Embryonic facial prominence (tissue), 1 donor: ENCODE measurements around the gene PPP2R2C.

Experiments
- DNase-seq: peaks from one replicate; pipeline ENCODE4 v3.0.0-alpha.2; 2016; ENCODE audit errors: extremely low spot score

The PPP2R2C gene

DNA sequence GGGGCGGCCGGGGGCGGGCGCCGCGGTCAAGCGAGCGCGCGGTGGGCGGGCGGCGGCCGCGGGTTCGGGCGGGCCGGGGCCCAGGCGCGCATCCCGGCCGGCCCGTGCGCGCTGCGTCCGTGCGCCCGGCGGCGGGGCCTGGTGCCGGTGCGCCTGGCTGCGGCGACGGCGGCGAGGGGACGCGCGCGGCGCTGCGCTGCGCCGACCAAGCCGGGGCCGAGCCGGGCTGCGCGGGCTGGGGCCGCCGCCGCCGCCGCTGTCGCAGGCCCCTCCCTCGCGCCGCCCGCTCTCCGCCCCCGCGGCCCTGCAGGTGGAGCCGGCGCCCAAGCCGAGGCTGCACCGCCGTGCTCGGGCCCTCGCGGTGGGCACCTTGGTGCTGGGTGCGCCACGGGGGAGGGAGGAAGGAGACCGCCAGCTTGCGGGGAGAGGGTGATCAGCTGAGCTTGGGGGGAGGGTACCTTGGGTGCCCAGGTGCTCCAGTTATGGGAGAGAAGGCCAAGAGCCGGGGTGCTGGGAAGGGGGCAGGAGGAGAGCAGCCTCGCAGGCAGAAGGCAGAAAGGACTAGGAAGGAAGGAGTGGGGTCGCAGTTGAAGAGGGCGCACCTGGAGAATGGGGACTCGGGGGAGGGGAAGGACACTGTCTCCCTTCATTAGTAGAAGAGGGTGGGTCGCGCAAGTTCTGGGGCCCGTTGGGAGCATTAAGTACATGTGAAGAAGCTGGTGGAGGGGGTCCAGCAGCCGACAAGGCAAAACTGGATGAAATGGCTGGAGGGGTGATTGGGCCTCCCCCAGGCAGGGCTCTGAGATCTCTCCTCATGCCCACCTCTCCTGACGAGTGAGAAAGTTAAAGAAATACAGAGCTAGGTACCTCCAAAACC is at the start of gene PPP2R2C:
TSS of gene PPP2R2C (minus strand) at position 228 of the 877 bp plus-strand sequence. CDS start 385 bp downstream, outside the sequence.
- no peak for DNase-seq

DNA sequence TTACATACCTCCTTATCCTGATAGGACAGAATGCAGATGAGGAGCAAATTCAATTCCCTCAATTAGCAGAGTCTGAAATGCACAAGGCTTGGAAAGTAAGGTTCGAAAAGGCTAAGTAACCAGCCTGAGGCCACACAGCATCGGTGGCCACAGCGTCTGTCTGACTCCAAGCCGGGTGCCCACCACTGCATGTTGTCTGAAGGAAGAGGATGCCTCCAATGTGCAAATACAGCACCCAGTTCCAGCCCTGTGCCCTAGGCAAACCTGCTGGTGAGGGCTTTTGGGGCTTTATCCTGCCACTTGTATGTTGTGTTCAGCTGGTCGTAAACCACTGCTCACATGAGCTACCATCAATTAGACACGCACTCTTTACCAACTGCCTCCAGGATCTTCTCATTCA is 48.6 kb upstream of the PPP2R2C start:
- no peak for DNase-seq

DNA sequence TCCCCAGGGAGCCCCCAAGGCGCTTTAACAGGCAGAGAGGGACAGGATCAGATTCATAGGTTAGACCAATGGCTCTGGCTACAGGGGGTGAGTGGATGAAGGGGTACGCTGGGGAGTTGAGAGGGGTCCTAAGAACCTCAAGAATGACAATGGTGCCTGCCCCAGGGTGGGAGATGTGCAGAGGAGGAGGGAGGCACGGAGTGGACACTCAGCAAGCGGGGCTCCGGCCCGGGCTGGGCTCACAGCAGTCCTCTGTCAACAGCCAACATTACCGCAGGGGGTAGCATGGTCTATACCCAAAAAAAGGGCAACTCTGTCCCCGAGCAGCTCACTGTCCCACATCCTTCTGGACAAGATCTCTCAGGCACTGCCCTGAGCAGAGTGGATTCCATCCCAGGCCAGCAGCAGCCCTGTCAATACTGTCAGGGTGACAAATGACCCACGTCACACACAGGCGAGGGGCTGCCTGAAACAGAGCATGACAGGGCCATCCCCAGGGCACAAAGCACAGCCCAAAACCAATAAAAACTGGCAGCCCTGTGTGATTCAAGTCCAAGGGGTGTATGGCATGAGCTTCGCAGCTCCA is 47.7 kb upstream of the PPP2R2C start:
- no peak for DNase-seq

DNA sequence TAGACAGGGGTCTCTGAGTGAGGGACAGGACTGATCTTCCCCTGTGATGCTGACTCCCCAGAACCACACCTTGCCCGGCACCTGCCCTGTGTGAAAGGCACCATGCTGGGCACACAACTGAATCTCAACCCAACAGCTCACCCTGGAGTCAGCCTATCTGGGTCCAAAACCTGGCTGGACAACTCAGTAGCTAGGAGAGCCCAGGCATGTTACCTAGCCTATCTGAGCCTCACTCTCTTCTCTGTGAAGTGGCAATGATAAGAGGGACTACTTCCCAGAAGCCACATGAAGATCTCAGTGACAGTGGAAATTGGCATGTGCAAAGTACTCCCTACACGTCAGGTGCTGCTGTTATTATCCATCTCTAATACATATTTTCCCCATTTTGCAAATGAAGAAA is 44.8 kb upstream of the PPP2R2C start:
- no peak for DNase-seq

DNA sequence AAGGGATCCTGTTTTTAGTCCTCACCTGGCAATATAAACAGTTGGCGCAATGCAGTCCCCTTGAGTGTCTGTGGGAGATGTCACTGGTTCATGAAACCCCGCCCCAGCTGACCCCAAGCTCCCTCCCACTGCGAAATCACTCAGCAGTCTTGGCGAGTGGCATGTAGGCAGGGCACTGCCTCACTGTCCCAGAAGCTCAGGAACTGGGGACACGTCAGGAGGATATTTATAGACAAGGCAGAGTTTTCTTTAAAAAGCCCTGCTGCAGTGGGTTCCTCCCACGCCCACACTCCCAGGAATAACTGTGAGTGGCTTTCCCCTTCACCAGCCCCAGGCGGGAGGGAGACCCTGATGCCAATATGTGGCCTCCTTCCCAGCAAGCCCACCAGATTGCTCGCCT is 44.3 kb upstream of the PPP2R2C start:
- no peak for DNase-seq

DNA sequence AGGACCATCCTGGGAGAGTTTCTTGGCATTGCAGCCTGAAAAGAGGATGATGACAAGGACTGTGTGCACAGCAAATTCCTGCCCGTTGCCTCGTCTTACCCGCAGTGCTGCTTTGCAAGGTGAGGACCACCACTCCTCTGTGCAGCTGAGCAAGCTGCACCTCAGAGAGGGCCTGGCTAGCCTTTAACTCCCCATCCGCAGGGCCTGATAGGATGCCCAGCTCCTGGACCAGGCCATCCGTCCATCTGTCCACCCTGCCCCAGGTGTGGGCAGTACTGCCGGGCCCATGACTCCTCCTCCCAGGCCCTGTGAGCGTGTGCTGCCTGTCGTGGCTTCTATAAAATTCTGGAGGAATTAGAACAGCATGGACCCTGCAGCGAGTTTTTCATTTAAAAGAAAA is 43.9 kb upstream of the PPP2R2C start:
- DNase-seq = no peak

DNA sequence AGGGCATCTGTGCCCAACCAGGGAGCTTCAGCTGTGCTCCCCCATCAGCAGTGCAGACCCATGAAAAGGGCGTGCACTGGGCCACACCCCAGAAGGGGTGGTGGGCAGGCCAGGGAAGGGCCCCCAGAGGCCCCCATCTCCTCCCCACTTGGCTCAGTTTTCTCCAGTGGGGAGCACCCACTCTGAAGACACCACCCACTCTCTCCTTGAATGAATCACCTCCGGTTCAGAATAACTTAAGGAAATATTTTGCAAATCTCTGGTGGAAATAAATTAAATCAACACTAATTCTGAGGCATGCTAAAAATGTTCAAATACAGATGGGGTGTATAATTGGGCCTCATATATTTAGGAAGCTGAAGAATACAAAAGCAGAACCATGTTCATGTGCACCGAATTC is 41.3 kb upstream of the PPP2R2C start:
- DNase-seq = no peak

DNA sequence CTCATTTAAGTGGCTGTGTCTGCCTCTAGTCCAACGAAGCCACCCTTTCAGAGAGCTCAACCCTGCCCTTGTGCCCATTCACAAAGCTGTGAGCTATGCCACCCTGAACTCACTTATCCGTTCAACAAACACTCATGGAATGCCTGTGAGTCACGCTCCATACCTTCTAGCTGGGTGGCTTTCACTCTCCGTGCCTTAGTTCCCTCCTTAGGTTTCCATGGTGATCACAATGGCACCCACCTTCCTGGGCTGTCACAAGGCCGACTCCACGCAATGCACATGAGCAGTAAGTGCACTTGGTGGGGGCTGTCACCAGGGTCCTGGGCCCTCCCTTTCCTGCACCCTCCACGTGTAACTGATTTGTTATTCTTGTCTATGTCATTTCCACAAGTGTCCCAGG is 37.2 kb upstream of the PPP2R2C start:
- no peak for DNase-seq

DNA sequence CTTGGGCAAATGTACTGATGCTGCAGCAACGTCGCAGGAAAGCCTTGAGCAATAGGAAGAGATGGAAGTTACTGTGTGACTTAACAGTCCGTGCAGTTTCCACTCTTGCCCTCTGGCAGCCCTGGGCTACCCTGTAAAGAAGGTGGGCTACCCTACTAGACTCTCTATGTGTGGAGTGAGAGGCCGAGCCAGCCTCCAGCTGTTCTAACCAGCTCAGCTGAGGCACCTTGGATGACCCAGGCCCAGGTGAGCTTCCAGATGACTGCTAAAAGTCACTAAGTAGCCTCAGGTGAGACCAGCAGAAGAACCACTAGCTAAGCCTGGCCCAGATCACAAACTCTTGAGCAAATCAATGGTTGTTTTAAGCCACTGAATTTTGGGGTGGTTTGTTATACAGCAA is 34.9 kb upstream of the PPP2R2C start:
- no peak for DNase-seq

DNA sequence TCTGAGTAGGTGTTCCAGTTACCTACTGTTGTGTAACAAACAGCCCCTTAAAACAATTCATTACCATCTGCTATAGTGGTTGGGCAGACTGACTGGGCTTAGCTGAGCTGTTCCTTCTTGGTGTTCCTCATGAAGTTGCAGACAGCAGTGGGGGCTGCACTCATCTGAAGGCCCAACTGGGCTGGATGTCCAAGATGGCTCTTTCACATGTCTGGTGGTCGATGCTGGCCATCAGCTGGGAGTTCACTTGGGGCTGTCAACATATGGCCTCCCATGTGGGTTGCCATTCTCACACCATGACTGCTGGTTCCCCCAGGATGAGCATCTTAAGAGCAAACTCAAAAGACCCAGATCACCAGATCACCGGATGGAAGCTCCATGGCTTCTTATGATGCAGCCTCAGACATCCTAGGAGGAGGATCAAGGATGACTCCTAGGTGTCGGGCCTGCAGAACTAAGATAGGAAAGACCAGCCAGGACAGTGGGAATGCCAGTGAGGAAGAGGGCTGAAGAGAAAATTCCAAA is 34.3 kb upstream of the PPP2R2C start:
- DNase-seq = no peak

DNA sequence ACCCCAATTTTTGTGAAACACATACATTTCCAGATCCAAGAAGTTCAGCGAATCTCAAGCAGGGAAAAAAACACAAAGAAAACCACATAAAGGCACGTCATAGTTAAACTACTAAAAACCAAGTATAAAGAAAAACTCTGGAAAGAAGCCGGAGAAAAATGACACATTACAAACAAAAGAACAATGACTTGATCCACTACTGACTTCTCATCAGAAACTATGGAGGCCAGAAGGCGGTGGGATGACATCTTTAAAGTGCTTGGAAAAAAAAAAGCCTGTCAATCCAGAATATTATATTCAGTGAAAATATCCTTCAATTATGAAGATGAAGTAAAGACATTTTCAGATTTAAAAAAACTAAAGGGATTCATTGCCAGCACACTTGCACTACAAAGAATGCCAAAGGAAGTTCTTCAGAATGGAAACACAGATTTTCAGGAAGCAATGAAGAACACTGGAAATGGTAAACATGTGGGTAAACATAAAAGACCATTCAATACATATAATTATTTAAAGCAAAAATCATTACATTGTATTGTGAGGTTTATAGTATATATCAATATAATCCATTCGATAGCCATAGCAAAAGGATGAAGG is 32.6 kb upstream of the PPP2R2C start:
- no peak for DNase-seq

DNA sequence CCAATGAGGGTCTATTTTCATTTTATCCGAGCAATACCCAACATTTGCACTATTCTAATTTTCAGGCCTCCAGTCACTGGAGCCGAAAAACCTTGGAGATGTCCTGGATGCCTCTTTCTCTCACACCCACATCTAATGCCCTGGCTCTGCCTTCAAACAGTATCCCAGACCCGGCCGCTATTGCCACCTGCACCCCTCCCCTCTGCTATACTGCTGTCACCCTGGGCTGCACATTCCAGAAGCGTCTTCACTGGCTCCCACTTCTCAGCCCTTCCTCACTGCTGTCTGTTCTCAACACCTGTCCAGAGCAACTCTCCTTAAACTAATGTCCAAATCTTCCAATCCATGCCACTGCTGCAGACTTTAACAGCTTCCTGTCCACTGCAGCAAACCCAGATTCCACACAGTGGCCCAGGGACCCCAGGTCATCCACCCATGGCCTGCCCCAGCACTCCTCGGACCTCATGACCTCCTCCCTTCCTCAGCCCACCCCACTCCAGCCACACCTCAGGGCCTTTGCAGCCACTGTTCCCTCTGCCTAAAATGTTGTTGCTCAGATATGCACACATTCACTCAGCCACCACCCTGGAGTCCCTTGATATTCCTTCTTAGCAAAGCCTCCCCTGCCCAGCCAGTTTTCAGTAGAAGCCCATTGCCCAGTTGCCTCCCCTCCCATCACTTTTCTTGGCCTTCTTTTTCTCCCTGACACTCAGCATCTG is 30.5 kb upstream of the PPP2R2C start:
- no peak for DNase-seq

DNA sequence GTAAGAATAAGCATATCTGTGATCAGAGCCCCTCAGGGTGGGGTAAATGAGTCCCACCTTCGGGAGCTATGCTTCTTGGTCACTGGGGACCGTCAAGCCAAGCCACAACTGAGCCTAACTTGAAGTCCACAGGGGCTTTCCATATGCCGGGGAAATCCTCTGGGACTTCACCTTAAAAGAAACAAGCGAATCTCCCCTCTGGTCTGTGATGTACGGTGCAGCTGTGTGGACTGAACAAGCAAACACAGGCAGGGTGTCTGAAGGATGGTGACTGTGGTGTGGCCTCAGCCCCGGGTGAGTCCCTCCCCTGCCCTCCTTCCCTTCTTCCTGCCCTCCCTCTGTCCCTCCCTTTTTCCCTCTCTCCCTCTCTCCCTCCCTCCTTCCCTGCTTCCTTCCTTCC is 29.7 kb upstream of the PPP2R2C start:
- DNase-seq = no peak

DNA sequence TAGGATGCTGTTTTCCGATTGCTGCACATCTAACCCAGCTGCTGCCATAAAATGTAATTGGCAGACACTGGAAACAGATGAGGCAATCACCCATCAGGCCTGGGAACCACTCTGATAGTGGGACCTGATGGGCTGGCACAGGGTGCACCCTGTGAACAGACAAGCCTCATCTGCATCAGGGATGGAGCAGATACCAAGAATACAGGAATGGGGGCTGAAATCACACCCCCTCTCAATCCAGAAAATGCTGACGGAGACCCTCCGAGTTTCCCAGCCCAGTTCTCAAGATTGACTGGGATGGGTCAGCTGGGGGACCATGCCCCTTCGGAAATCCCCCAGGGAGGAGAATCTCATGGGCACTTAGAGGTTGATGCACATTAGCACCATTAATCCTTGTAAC is 28.8 kb upstream of the PPP2R2C start:
- no peak for DNase-seq

DNA sequence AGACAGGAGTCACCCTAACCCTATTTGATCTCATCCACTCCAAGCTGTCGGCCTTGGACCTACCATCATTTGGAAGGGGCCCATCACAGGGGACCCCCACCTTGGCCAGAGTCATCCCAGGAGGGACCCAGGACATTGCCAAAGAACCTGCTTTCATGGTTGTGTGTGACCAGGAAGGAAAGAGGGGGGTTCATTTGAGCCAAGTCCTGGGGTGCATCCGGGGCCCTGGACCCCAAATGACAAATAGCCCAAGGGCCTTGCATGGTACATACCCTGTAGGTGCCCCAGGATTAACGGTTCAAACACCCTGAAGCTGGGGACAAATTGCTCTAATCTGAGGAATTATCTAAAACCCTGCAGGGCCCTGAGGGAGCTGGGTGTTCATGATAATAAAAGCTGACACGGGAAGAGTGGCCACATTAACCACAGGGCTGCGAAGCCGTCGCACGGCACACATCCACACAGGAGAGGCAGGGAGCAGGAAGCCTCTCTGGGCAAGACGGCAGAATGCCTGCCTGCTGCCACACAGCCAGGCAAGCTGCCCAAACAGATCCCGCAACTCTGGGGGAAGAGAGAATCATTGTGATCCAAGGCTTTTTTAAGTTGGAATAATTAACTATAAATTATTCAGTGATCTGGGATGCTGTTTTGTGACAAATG is 28.2 kb upstream of the PPP2R2C start:
- DNase-seq = no peak

DNA sequence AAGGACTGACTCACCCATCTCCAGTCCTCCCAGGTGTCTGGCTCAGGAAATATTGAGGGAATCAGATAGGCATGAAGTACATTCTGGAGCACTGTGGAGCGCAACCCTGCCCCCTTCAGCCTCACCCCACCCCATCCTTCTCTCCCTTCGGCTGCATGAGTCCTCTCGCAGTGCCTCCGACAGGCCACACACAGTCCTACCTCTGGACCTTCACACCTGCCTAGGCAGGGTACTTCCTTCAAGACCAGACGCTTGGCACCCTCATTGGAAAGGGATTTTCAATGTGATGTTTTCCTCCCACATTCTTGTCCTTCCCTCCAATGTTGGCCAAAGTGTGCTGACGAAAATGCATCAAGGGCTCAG is 26.8 kb upstream of the PPP2R2C start:
- DNase-seq = no peak

DNA sequence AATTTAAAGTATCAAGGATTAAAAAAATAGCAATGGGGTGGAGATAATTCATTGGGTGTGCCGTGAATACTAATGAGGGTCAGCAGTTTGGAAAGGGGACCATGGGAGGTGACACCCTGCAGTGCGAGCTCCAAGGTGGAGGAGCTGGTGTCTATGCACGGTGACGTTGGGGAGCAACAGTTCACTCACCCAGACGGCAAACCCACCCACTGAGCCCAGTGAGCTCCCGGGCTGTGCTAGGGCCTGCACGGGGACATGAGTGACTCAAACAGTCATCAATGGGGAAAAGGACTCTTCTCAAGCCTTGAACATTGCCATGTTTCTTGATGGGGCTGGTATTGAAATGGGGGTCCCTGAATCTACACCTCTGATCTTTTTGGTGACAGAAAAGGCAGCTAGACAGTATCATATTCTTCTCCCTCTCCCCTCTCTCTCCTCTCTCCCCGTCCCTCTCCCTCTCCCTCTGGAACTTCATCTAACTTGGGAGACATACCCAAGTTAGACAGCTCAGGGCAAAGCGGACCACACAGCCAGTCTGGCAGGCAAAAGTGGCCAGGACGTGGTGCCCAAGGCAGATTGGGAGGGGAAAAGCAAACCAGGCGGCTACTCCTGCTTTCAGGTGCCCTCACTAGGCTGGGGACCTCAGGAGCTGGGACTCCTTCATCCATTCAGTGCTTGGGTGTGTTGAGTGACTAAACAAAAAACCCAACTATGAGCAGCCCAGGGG is 26.3 kb upstream of the PPP2R2C start:
- no peak for DNase-seq

DNA sequence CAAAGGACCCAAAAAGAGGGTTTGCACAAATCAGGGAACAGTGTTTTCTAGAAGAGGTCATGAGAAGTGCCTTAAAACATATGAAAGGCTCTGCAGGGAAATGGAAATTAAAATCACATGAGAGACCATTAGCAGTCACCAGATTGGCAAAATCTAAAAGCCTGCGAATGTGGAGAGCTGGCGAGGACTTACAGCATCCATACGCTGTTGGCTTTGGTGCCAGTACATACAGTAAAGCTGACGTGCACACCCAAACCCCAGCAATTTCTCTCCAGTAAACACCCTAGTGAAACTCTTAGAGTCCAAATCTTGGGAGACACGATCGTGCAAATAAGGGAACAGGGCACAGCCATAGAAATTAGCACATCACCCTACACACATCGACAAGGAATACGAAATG is 25.4 kb upstream of the PPP2R2C start:
- DNase-seq = no peak

DNA sequence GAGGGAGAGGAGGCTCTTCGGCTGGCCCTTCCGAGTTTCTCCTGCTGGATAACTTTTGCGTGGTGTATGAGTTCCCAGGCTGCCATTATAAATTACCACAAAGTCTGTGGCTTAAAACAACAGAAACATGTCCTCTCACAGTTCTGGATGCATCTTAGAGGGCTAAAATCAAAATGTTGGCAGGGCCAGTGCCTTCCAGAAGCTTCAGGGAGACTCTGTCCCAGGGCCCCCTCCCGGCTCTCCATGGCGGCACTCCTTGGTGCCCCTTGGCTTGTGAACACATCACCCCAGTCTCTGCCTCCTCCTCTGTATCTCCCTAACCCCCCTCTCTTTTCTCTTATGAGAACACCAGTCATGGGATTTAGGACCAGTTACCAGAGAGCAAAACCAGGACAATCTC is 23.3 kb upstream of the PPP2R2C start:
- no peak for DNase-seq

DNA sequence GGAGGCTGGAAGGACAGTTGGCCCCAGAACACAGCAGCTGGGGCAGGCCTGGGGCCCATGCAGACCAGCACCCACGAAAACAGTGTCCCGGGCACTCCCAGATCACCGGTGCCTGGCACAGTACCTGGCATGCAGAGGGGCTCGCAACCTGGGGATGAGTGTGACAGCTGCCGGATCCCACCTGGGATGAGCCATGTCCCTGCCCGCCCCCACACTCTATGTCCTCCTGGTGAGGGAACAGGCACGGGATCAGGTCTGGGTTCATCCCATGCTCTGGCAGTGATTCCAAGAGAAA is 22.8 kb upstream of the PPP2R2C start:
- no peak for DNase-seq
